Fibroblast of upper back skin (primary cell): ENCODE measurements around the gene MALRD1.
A peak's percentile ranks its signal among the peaks of the same experiment; 100 is the strongest.

Source experiments
- DNase-seq: peaks from one replicate; pipeline ENCODE4 v3.0.0-alpha.2; 2013

The MALRD1 gene

GRCh38 chr10:19245889-19246752, 197.5 kb downstream of the MALRD1 start:
- DNase-seq = no peak

GRCh38 chr10:19247843-19248242, 199.2 kb downstream of the MALRD1 start:
- DNase-seq = no peak

DNA sequence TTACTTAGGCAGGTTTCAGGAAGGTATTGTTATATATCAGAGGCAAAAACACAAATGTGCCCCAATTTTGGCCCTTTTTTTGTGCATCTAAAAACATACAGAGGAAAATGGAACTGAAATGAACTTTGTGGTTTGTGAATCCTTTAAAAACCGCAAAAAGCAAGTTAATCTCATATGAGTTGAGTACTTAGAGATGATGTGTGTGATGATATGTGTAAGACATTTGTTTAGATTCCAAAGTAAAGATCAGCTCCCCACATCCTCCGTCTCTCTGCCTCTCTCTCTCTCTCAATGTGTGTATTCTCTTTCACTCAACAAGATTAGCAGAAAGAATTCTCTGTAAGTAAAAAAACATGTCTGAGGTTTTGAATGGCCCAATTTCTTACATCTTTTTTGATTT, 201.9 kb downstream of the MALRD1 start:
- peak; percentile 82 for DNase-seq

DNA sequence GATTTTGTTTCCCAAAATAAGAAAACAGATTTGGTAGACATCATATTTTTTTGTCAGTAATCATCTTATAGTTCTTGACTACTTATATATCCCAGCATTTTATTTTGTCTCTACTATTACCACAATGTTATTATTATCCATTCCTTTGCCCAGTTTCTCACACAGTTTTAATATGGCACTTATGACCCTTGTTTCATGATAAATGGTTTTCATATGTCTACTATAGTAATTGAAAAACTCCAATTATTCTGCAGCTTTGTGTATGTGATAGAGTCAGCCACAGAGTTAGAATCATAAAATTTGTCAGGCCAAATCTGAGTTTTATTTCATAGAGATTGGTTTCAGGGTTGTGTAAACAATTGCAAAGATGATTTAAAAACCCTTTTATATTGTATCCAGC, 203.9 kb downstream of the MALRD1 start:
- no peak for DNase-seq

GRCh38 chr10:19256331-19256730, 207.7 kb downstream of the MALRD1 start:
- no peak for DNase-seq

- no peak for DNase-seq
These were observed 214.7 kb downstream of the MALRD1 start for GRCh38 chr10:19263262-19263661.

GRCh38 chr10:19283285-19283684, 234.7 kb downstream of the MALRD1 start:
- DNase-seq = no peak

DNA sequence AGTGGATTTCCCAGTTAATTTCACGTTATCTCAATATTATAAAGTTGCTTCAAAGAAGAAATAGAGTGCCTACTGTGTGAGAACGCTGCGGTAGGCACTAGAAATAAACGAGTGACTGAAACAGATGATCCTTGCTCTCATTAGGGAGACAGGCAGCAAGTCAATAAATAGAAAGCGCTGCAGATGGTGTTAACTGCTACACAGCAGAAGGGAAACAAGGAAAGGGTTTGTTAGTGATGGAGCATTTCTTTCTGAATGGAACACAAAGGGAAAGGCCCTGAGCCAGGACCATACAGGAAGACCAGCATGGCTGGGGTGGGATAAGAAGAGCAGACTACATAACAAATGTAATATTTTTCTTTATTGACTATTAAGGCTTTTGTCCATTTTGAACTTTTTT, 235.2 kb downstream of the MALRD1 start:
- no peak for DNase-seq

- DNase-seq = no peak
These were observed 242.2 kb downstream of the MALRD1 start for GRCh38 chr10:19290770-19291169.

GRCh38 chr10:19294233-19294632, 245.6 kb downstream of the MALRD1 start:
- DNase-seq = no peak

- DNase-seq = no peak
These were observed 251.0 kb downstream of the MALRD1 start for GRCh38 chr10:19299645-19300044.

- peak; percentile 80 for DNase-seq
These were observed 253.5 kb downstream of the MALRD1 start for GRCh38 chr10:19302117-19302516.

GRCh38 chr10:19310066-19310465, 261.5 kb downstream of the MALRD1 start:
- no peak for DNase-seq

- DNase-seq = no peak
These were observed 267.7 kb downstream of the MALRD1 start for GRCh38 chr10:19316204-19316870.

GRCh38 chr10:19317952-19318351, 269.4 kb downstream of the MALRD1 start:
- DNase-seq = no peak

DNA sequence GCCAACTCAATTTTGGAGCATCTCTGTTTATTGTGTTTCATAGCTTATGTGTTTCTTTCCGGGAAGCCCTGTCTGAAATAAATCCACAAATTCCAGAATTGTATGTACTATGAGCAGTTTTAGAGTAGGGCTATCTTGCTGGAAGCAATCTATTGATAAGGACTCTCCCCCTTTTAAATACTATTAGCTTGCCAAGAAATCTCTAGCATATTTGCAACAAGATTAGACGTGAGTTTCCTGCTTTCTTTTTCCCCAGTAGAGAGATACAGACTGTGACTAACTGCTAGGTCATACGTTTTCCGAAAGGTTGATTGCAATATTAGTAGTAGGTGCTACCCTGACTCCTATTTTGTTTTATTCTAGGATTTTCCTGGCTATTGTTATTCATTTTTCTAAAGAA, 277.0 kb downstream of the MALRD1 start:
- DNase-seq = no peak

DNA sequence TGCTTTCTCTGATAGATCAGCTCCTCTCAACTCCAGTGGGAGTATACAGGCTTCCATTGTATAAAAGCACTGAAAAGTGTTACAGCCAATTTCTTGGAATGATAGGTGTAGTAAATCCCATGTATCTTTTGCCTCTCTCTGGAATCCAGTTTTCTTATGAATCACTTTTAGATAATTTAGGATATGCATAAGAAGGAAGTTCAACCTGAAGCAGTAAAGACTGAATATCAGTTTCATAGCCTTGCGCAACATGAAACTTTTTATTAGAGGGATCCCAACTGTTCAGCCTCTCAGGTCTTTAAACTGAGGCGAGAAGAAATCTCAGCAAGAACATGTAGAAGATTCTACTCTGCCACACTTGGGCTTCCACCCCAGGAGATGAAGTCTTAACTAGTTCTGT, 280.0 kb downstream of the MALRD1 start:
- peak; percentile 17 for DNase-seq

GRCh38 chr10:19329475-19329874, 280.9 kb downstream of the MALRD1 start:
- no peak for DNase-seq

DNA sequence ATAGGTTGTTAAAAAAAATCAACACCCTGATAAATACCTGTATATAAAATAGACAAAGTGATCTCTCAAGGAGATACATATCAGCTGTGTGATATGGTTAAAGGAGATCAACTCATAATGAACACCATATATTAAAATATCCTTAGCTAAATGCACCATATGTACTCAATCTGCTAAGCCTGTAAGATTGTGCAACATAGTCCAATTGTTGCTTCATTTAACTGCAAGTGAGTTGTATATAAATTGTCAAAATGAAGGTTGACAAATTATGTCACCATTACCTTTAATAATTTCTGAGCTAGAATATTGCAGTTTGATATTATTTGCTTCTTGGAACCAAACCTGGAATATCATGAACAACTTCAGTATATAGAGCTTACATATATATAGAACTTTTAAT, 283.7 kb downstream of the MALRD1 start:
- no peak for DNase-seq

DNA sequence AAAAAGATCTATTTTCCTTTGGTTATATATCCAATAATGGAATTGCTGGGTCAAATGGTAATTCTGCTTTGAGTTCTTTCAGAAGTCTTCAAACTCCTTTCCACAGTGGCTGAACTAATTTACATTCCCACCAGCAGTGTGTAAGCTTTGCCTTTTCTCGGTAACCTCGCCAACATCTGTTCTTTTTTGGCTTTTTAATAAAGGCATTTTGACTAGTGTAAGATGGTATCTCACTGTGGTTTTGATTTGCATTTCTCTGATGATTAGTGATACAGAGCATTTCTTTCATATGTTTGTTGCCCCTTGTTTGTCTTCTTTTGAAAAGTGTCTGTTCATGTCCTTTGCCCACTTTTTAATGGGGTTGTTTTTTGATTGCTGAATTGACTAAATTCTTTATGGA, 285.0 kb downstream of the MALRD1 start:
- DNase-seq = no peak

- peak; percentile 0 for DNase-seq
These were observed 299.0 kb downstream of the MALRD1 start for GRCh38 chr10:19347621-19348020.

DNA sequence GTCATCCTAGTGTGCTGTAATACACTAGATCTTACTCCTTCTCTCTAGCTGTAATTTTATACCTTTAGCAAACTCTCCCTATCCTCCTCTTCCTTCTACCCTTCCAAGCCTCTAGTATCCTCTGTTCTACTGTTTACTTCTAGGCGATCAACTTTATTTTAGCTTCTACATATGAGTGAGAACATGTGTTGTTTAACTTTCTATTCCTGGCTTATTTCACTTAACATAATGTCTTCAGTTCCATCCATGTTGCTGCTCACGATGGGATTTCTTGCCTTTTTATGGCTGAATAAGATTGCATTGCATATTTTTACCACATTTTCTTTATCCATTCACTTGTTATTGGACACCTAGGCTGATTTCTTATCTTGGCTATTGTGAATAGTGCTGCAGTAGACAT, 318.6 kb downstream of the MALRD1 start:
- DNase-seq = no peak

DNA sequence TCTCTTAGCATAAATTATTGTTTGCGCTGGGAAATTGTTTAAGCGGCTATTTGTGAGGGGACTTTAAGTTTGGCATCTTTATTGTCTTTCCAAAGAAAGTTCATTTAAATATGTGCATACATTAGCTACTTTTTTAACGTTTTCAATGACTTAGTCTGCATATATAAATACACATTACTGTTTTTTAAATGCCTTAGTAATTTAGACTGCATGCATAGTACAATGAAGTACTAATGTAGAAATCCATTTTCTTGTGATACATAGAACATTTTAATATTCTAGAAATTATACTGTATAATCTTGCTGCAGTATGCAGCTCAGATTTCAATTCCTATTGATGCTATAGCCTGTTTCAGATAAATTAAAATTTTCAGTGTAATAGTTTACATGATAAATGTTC, 325.4 kb downstream of the MALRD1 start:
- DNase-seq = no peak

- DNase-seq = no peak
These were observed 337.3 kb downstream of the MALRD1 start for GRCh38 chr10:19385846-19386450.
